IPS-18a (cell line): ENCODE results near the gene ZYG11B.
"Not testable (repeated sequence)": the region's sequence is repeated elsewhere in the genome, so short reads cannot be mapped to it uniquely, and the experiment has no call there.

Experiments used
- H3K27ac ChIP-seq: one replicate; pipeline ENCODE4 v1.5.1; 2013; ENCODE audit warnings: low read length
- H3K27me3 ChIP-seq: one replicate; pipeline ENCODE4 v1.6.1; 2013; ENCODE audit warnings: mild to moderate bottlenecking, low read length; ENCODE audit not compliant: control insufficient read depth, insufficient read depth
- H3K36me3 ChIP-seq: one replicate; pipeline ENCODE4 v1.6.1; 2013; ENCODE audit warnings: low read depth, low read length; ENCODE audit not compliant: control insufficient read depth
- H3K4me1 ChIP-seq: one replicate; pipeline ENCODE4 v1.6.1; 2013; ENCODE audit warnings: low read depth, low read length; ENCODE audit not compliant: control insufficient read depth
- H3K4me3 ChIP-seq: one replicate; pipeline ENCODE4 v1.5.1; 2013; ENCODE audit warnings: low read length
- H3K9ac ChIP-seq: one replicate; pipeline ENCODE4 v1.6.1; 2013; ENCODE audit warnings: mild to moderate bottlenecking, low read length, moderate library complexity
- H3K9me3 ChIP-seq: one replicate; pipeline ENCODE4 v1.6.1; 2013; ENCODE audit warnings: low read depth, low read length; ENCODE audit not compliant: control insufficient read depth

ZYG11B gene

GRCh38 chr1:52746189-52746588, 19.9 kb downstream of the ZYG11B start:
- H3K4me3 ChIP-seq = no peak overlapping the region
- H3K36me3 ChIP-seq = no peaks in the 10 kb centered on the region
- H3K9ac ChIP-seq = no peak overlapping the region
- no peaks in the 10 kb centered on the region for H3K27me3 ChIP-seq
- H3K9me3 ChIP-seq = no peaks in the 10 kb centered on the region
- no peaks in the 10 kb centered on the region for H3K4me1 ChIP-seq
- no peak overlapping the region for H3K27ac ChIP-seq

GRCh38 chr1:52747450-52747849, 21.2 kb downstream of the ZYG11B start:
- Histone ChIP-seq H3K36me3 (no peaks in the 10 kb centered on the region), H3K4me3 (no peak overlapping the region), H3K27ac (no peak overlapping the region), H3K4me1 (no peaks in the 10 kb centered on the region), H3K9me3 (no peaks in the 10 kb centered on the region), H3K9ac (no peak overlapping the region), H3K27me3 (no peaks in the 10 kb centered on the region)

GRCh38 chr1:52748119-52748518, 21.9 kb downstream of the ZYG11B start:
- no peak overlapping the region for H3K4me3 ChIP-seq
- H3K36me3 ChIP-seq = no peaks in the 10 kb centered on the region
- no peaks in the 10 kb centered on the region for H3K9me3 ChIP-seq
- no peak overlapping the region for H3K27ac ChIP-seq
- H3K27me3 ChIP-seq = no peaks in the 10 kb centered on the region
- H3K9ac ChIP-seq = no peak overlapping the region
- no peaks in the 10 kb centered on the region for H3K4me1 ChIP-seq

GRCh38 chr1:52749496-52749895, 23.2 kb downstream of the ZYG11B start:
- not testable (repeated sequence) for H3K27me3 ChIP-seq, H3K9ac ChIP-seq, H3K4me1 ChIP-seq, H3K36me3 ChIP-seq, H3K27ac ChIP-seq, H3K4me3 ChIP-seq, H3K9me3 ChIP-seq

- not testable (repeated sequence) for H3K27me3 ChIP-seq, H3K4me3 ChIP-seq
Measured at GRCh38 chr1:52750139-52750538, 23.9 kb downstream of the ZYG11B start.

GRCh38 chr1:52751589-52752483, 25.6 kb downstream of the ZYG11B start:
- Histone ChIP-seq H3K4me1 (no peaks in the 10 kb centered on the region), H3K9ac (no peak overlapping the region)

More at GRCh38 chr1:52750139-52750538, 23.9 kb downstream of the ZYG11B start:
- not testable (repeated sequence) for H3K27ac ChIP-seq, H3K9me3 ChIP-seq, H3K36me3 ChIP-seq, H3K9ac ChIP-seq, H3K4me1 ChIP-seq

GRCh38 chr1:52752484-52752826, 26.2 kb downstream of the ZYG11B start:
- Histone ChIP-seq H3K36me3 (no peaks in the 10 kb centered on the region), H3K9me3 (no peaks in the 10 kb centered on the region), H3K4me1 (no peaks in the 10 kb centered on the region), H3K4me3 (no peak overlapping the region), H3K9ac (no peak overlapping the region), H3K27me3 (no peaks in the 10 kb centered on the region), H3K27ac (no peak overlapping the region)

More at GRCh38 chr1:52751589-52752483, 25.6 kb downstream of the ZYG11B start:
- Histone ChIP-seq H3K27me3 (no peaks in the 10 kb centered on the region), H3K4me3 (no peak overlapping the region), H3K27ac (no peak overlapping the region), H3K36me3 (no peaks in the 10 kb centered on the region), H3K9me3 (no peaks in the 10 kb centered on the region)

GRCh38 chr1:52753169-52753568, 26.9 kb downstream of the ZYG11B start:
- Histone ChIP-seq H3K9me3 (no peaks in the 10 kb centered on the region), H3K4me1 (no peaks in the 10 kb centered on the region), H3K4me3 (no peak overlapping the region), H3K9ac (no peak overlapping the region), H3K27me3 (no peaks in the 10 kb centered on the region), H3K27ac (no peak overlapping the region), H3K36me3 (no peaks in the 10 kb centered on the region)

GRCh38 chr1:52756020-52756419, 29.8 kb downstream of the ZYG11B start:
- Histone ChIP-seq H3K27me3 (no peaks in the 10 kb centered on the region), H3K4me3 (no peak overlapping the region), H3K4me1 (no peaks in the 10 kb centered on the region), H3K36me3 (no peaks in the 10 kb centered on the region), H3K27ac (no peak overlapping the region), H3K9ac (no peak overlapping the region), H3K9me3 (no peaks in the 10 kb centered on the region)

- Histone ChIP-seq H3K36me3 (no peaks in the 10 kb centered on the region), H3K9me3 (no peaks in the 10 kb centered on the region), H3K27ac (no peak overlapping the region), H3K4me3 (no peak overlapping the region), H3K9ac (no peak overlapping the region), H3K4me1 (no peaks in the 10 kb centered on the region), H3K27me3 (no peaks in the 10 kb centered on the region)
Measured at GRCh38 chr1:52759908-52760307, 33.7 kb downstream of the ZYG11B start.

GRCh38 chr1:52767596-52768280, 41.5 kb downstream of the ZYG11B start:
- no peak overlapping the region for H3K9ac ChIP-seq
- no peaks in the 10 kb centered on the region for H3K36me3 ChIP-seq
- no peaks in the 10 kb centered on the region for H3K27me3 ChIP-seq
- no peaks in the 10 kb centered on the region for H3K4me1 ChIP-seq
- H3K4me3 ChIP-seq = no peak overlapping the region
- H3K9me3 ChIP-seq = no peaks in the 10 kb centered on the region
- no peak overlapping the region for H3K27ac ChIP-seq
